Suprapubic skin (tissue), 3 donors: ENCODE results near the gene MTR.

ENCODE experiments used
- EP300 ChIP-seq: sonication (generic); formaldehyde crosslinking; IDR thresholded peaks from one replicate; pipeline ENCODE4 v1.6.1; 2017; ENCODE audit warnings: antibody characterized with exemption
- POLR2A ChIP-seq, 2 donors: fragments of 450-650 bp; IDR thresholded peaks; one replicate each; pipeline ENCODE4 v1.6.1; 2017; ENCODE audit warnings: antibody characterized with exemption in 2 of 2, mild to moderate bottlenecking in 2 of 2, moderate library complexity in 2 of 2
- TF ChIP-seq, protein P1 (sequence below), 2 donors: fragments of 200-600 bp in 1 of 2; fragments of 450-650 bp in 1 of 2; sonication (generic) in 1 of 2; IDR thresholded peaks; one replicate each; pipeline ENCODE4 v1.5.1; 2016 to 2019; ENCODE audit warnings: antibody characterized with exemption in 2 of 2, mild to moderate bottlenecking in 1 of 2, moderate library complexity in 1 of 2

DNA sequence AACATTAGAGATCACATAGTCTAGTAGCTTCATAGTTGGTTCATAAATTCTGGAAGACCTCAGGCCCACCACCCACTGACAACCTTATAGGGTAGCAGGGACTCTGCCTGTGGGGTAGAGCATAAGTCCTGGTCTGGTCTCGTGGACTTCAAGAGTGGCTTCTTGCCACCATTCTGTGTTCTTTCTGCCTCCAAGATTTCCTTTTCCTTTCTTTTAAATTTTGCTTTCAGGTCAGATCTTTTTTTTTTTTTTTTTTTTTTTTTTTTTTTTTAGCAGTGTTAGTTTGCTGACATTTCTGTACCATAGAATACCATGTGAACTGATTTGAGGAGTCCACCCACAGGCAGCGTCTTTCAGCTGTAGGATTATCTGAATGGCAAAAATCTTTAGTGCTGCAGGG, 28.5 kb downstream of the MTR start:
- TF ChIP-seq, protein P1, sequence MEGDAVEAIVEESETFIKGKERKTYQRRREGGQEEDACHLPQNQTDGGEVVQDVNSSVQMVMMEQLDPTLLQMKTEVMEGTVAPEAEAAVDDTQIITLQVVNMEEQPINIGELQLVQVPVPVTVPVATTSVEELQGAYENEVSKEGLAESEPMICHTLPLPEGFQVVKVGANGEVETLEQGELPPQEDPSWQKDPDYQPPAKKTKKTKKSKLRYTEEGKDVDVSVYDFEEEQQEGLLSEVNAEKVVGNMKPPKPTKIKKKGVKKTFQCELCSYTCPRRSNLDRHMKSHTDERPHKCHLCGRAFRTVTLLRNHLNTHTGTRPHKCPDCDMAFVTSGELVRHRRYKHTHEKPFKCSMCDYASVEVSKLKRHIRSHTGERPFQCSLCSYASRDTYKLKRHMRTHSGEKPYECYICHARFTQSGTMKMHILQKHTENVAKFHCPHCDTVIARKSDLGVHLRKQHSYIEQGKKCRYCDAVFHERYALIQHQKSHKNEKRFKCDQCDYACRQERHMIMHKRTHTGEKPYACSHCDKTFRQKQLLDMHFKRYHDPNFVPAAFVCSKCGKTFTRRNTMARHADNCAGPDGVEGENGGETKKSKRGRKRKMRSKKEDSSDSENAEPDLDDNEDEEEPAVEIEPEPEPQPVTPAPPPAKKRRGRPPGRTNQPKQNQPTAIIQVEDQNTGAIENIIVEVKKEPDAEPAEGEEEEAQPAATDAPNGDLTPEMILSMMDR (IDR thresholded peaks at IDR 0.05): no peak
- TF ChIP-seq POLR2A (IDR thresholded peaks at IDR 0.05) (no peak), EP300 (no peak)
